Loucy (cell line): ENCODE measurements around the gene SLC24A1.

Source experiments
- H2AFZ ChIP-seq: fragments of 200-600 bp; sonication (generic); 2 replicates; pipeline ENCODE4 v1.6.0; 2016; ENCODE audit warnings: antibody characterized with exemption, mild to moderate bottlenecking, low read length, moderate library complexity
- H3F3A ChIP-seq: fragments of 200-600 bp; 2 replicates; pipeline ENCODE4 v1.6.0; 2016; ENCODE audit warnings: antibody characterized with exemption, low read depth, mild to moderate bottlenecking
- H3K27me3 ChIP-seq: fragments of 200-600 bp; sonication (generic); 2 replicates; pipeline ENCODE4 v1.6.1; 2014; ENCODE audit warnings: low read length, mild to moderate bottlenecking; ENCODE audit not compliant: insufficient read depth, poor library complexity, severe bottlenecking
- H3K36me3 ChIP-seq: fragments of 200-600 bp; sonication (generic); 2 replicates; pipeline ENCODE4 v1.6.1; 2016; ENCODE audit warnings: low read length; ENCODE audit not compliant: insufficient read depth
- H3K4me1 ChIP-seq: fragments of 200-600 bp; sonication (generic); 2 replicates; pipeline ENCODE4 v1.5.1; 2014; ENCODE audit warnings: low read length, mild to moderate bottlenecking; ENCODE audit not compliant: insufficient read depth, poor library complexity, severe bottlenecking
- H3K4me2 ChIP-seq: fragments of 200-600 bp; sonication (generic); 2 replicates; pipeline ENCODE4 v1.6.0; 2014; ENCODE audit warnings: antibody characterized with exemption, low read length, low read depth, mild to moderate bottlenecking; ENCODE audit not compliant: poor library complexity, severe bottlenecking
- H3K4me3 ChIP-seq: fragments of 200-600 bp; sonication (generic); 2 replicates; pipeline ENCODE4 v1.5.1; 2014; ENCODE audit warnings: low read length, mild to moderate bottlenecking, mixed read lengths; ENCODE audit not compliant: poor library complexity, severe bottlenecking
- H3K79me2 ChIP-seq: fragments of 200-600 bp; sonication (generic); 2 replicates; pipeline ENCODE4 v1.6.1; 2014; ENCODE audit warnings: low read length; ENCODE audit not compliant: insufficient read depth
- H3K9ac ChIP-seq: fragments of 200-600 bp; sonication (generic); 2 replicates; pipeline ENCODE4 v1.6.0; 2014; ENCODE audit warnings: mild to moderate bottlenecking, low read depth, low read length, moderate library complexity; ENCODE audit not compliant: poor library complexity, severe bottlenecking
- H3K9me2 ChIP-seq: fragments of 200-600 bp; sonication (generic); replicated peaks from 2 replicates; pipeline ENCODE4 v1.6.1; 2016; ENCODE audit warnings: low read depth, low read length, mixed read lengths
- H3K9me3 ChIP-seq: fragments of 200-600 bp; sonication (generic); 2 replicates; pipeline ENCODE4 v1.6.1; 2014; ENCODE audit warnings: mild to moderate bottlenecking, antibody characterized with exemption, low read length, low read depth; ENCODE audit not compliant: insufficient read depth
- H4K20me1 ChIP-seq: fragments of 200-600 bp; sonication (generic); 2 replicates; pipeline ENCODE4 v1.6.0; 2014; ENCODE audit warnings: antibody characterized with exemption, low read length, mild to moderate bottlenecking; ENCODE audit not compliant: insufficient read depth, poor library complexity, severe bottlenecking
- EZH2phosphoT487 ChIP-seq: fragments of 200-600 bp; IDR thresholded peaks from 2 replicates; pipeline ENCODE4 v1.6.1; 2018; ENCODE audit warnings: antibody characterized with exemption, mild to moderate bottlenecking, moderate library complexity, borderline replicate concordance
- TF ChIP-seq, protein P1 (sequence below): fragments of 200-600 bp; sonication (generic); conservative IDR thresholded peaks from 2 replicates; pipeline ENCODE4 v1.5.1; 2014; ENCODE audit warnings: mild to moderate bottlenecking, antibody characterized with exemption, low read length

Gene SLC24A1

GRCh38 chr15:65633752-65634151, 12.0 kb downstream of the SLC24A1 start:
- Histone ChIP-seq H3K27me3 (no peaks in the 10 kb centered on the region), H3K4me1 (no peaks in the 10 kb centered on the region), H3K4me2 (no peak overlapping the region), H3K9me3 (no peaks in the 10 kb centered on the region), H3K9ac (no peak overlapping the region), H3K4me3 (no peak overlapping the region), H3K36me3 (no peaks in the 10 kb centered on the region), H3F3A (no peaks in the 10 kb centered on the region), H3K9me2 (no peaks in the 10 kb centered on the region), H3K79me2 (no peaks in the 10 kb centered on the region), H2AFZ (no peak overlapping the region), H4K20me1 (no peaks in the 10 kb centered on the region)
- TF ChIP-seq EZH2phosphoT487 = no peak
- TF ChIP-seq, protein P1, sequence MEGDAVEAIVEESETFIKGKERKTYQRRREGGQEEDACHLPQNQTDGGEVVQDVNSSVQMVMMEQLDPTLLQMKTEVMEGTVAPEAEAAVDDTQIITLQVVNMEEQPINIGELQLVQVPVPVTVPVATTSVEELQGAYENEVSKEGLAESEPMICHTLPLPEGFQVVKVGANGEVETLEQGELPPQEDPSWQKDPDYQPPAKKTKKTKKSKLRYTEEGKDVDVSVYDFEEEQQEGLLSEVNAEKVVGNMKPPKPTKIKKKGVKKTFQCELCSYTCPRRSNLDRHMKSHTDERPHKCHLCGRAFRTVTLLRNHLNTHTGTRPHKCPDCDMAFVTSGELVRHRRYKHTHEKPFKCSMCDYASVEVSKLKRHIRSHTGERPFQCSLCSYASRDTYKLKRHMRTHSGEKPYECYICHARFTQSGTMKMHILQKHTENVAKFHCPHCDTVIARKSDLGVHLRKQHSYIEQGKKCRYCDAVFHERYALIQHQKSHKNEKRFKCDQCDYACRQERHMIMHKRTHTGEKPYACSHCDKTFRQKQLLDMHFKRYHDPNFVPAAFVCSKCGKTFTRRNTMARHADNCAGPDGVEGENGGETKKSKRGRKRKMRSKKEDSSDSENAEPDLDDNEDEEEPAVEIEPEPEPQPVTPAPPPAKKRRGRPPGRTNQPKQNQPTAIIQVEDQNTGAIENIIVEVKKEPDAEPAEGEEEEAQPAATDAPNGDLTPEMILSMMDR = no peak

- H3K79me2 ChIP-seq = no peaks in the 10 kb centered on the region
- TF ChIP-seq, protein P1 = no peak
- no peak for TF ChIP-seq EZH2phosphoT487
- H3F3A ChIP-seq = no peaks in the 10 kb centered on the region
- H3K36me3 ChIP-seq = no peaks in the 10 kb centered on the region
- no peak overlapping the region for H2AFZ ChIP-seq
- H3K27me3 ChIP-seq = no peaks in the 10 kb centered on the region
- H3K9me3 ChIP-seq = no peaks in the 10 kb centered on the region
- no peak overlapping the region for H3K9ac ChIP-seq
- no peak overlapping the region for H3K4me2 ChIP-seq
- H3K9me2 ChIP-seq = no peaks in the 10 kb centered on the region
- no peak overlapping the region for H3K4me3 ChIP-seq
- no peaks in the 10 kb centered on the region for H3K4me1 ChIP-seq
- H4K20me1 ChIP-seq = no peaks in the 10 kb centered on the region
Observed at GRCh38 chr15:65634356-65634755, 12.6 kb downstream of the SLC24A1 start.

- Histone ChIP-seq H3K4me2 (peak overlapping the region; percentile 40), H3K36me3 (no peaks in the 10 kb centered on the region), H4K20me1 (no peaks in the 10 kb centered on the region), H2AFZ (no peak overlapping the region), H3K9me2 (no peaks in the 10 kb centered on the region), H3K27me3 (no peaks in the 10 kb centered on the region), H3K9me3 (no peaks in the 10 kb centered on the region), H3K9ac (no peak overlapping the region), H3K79me2 (no peaks in the 10 kb centered on the region), H3F3A (no peaks in the 10 kb centered on the region), H3K4me1 (no peaks in the 10 kb centered on the region), H3K4me3 (no peak overlapping the region)
- TF ChIP-seq, protein P1 = no peak
Observed at GRCh38 chr15:65638109-65638508, 16.4 kb downstream of the SLC24A1 start.
